ENCODE data around the gene SCO2.

DNA sequence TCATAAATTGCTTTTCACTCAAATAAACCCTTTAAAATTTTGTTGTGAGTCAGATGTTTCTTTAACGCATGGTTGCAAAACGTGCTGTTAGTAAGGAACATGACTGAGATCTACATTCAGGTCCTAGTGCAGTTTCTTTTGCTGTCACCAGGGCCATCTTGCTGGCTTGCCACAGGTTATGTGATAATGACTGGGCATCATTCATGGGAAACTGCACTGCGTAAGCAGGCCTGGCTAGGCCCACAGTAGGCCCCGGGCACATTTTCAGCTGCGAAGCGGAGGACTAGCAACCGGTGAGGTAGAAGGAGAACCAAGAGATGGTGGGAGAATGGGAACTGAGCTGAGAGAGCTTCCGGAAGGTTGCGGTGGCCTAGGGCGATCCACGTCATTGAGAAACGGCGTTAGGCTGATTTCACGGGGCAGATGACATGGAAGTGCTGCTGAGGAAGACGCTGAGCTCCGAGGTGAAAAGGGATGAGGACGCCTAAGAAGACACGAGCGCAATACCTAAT, 17.1 kb upstream of the SCO2 start:
- TF ChIP-seq, protein P1, sequence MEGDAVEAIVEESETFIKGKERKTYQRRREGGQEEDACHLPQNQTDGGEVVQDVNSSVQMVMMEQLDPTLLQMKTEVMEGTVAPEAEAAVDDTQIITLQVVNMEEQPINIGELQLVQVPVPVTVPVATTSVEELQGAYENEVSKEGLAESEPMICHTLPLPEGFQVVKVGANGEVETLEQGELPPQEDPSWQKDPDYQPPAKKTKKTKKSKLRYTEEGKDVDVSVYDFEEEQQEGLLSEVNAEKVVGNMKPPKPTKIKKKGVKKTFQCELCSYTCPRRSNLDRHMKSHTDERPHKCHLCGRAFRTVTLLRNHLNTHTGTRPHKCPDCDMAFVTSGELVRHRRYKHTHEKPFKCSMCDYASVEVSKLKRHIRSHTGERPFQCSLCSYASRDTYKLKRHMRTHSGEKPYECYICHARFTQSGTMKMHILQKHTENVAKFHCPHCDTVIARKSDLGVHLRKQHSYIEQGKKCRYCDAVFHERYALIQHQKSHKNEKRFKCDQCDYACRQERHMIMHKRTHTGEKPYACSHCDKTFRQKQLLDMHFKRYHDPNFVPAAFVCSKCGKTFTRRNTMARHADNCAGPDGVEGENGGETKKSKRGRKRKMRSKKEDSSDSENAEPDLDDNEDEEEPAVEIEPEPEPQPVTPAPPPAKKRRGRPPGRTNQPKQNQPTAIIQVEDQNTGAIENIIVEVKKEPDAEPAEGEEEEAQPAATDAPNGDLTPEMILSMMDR (optimal IDR thresholded peaks at IDR 0.05 in 1 of 3, IDR thresholded peaks at IDR 0.05 in 1 of 3, conservative IDR thresholded peaks at IDR 0.05 in 1 of 3; ENCODE audit: extremely low read depth in 1 of 3, insufficient read depth in 2 of 3, low read length in 3 of 3) = peak in 1 of 3 experiments; percentile 27
- TF ChIP-seq EZH2 (IDR thresholded peaks at IDR 0.05; ENCODE audit: low read length) = no peak
